OCI-LY7 (cell line): ENCODE measurements around the gene NAMPT. TPM values are rescaled to one million over a fixed set of nuclear protein-coding genes. Genes with fewer than 3 reads are reported as not detected.

Experiments used
- BruUV-seq: library from RNA; stranded (reverse); fragments of 400-500 nt; replicated peaks from 2 replicates; lab custom pipeline; 2021; lab: Mats Ljungman, UMichigan
- CTCF ChIA-PET: fragments of 300-600 bp; sonication (Branson Sonifier 250); formaldehyde crosslinking; loops from one replicate; lab custom pipeline; 2022; ENCODE audit warnings: antibody characterized with exemption; ENCODE audit not compliant: unreplicated experiment; lab: Charles Lee
- POLR2A ChIA-PET: fragments of 300-600 bp; sonication (Branson Sonifier 250); formaldehyde crosslinking; loops from one replicate; lab custom pipeline; 2022; ENCODE audit warnings: antibody characterized with exemption; lab: Charles Lee
- DNase-seq: peaks from one replicate; pipeline ENCODE4 v3.0.0-alpha.2; 2015; ENCODE audit warnings: low spot score
- H2AFZ ChIP-seq: fragments of 200-600 bp; sonication (generic), shearing (Covaris generic); 2 replicates; pipeline ENCODE4 v1.6.1; 2014; ENCODE audit warnings: mild to moderate bottlenecking, antibody characterized with exemption, low read length, moderate library complexity
- H3K27ac ChIP-seq: fragments of 200-600 bp; sonication (generic); 2 replicates; pipeline ENCODE4 v1.5.1; 2014; ENCODE audit warnings: mixed run types, low read depth, mild to moderate bottlenecking, moderate library complexity, low read length, inconsistent platforms; ENCODE audit not compliant: poor library complexity, severe bottlenecking
- H3K36me3 ChIP-seq: fragments of 200-600 bp; sonication (generic); 2 replicates; pipeline ENCODE4 v1.6.1; 2014; ENCODE audit warnings: mild to moderate bottlenecking, antibody characterized with exemption, low read length, moderate library complexity, mixed read lengths; ENCODE audit not compliant: insufficient read depth
- H3K4me1 ChIP-seq: fragments of 200-600 bp; sonication (generic); 2 replicates; pipeline ENCODE4 v1.5.1; 2014; ENCODE audit warnings: mild to moderate bottlenecking, low read length; ENCODE audit not compliant: insufficient read depth, poor library complexity, severe bottlenecking
- H3K4me2 ChIP-seq: fragments of 200-600 bp; sonication (generic); 2 replicates; pipeline ENCODE4 v1.6.1; 2014; ENCODE audit warnings: mild to moderate bottlenecking, low read length
- H3K4me3 ChIP-seq: fragments of 200-600 bp; sonication (generic); 2 replicates; pipeline ENCODE4 v1.5.1; 2014; ENCODE audit warnings: mild to moderate bottlenecking, low read depth, low read length; ENCODE audit not compliant: poor library complexity, severe bottlenecking
- H3K79me2 ChIP-seq: fragments of 200-600 bp; sonication (generic); 2 replicates; pipeline ENCODE4 v1.6.1; 2016; ENCODE audit warnings: low read depth, mild to moderate bottlenecking, low read length, moderate library complexity, mixed read lengths; ENCODE audit not compliant: insufficient read depth
- H3K9me2 ChIP-seq: fragments of 200-600 bp; sonication (generic); 2 replicates; pipeline ENCODE4 v1.6.1; 2016; ENCODE audit warnings: mild to moderate bottlenecking, low read length, mixed read lengths; ENCODE audit not compliant: insufficient read depth
- H3K9me3 ChIP-seq: fragments of 200-600 bp; sonication (generic); 2 replicates; pipeline ENCODE4 v1.6.1; 2014; ENCODE audit warnings: mild to moderate bottlenecking, mixed run types, low read length, mixed read lengths
- H4K20me1 ChIP-seq: fragments of 200-600 bp; sonication (generic); 2 replicates; pipeline ENCODE4 v1.6.1; 2014; ENCODE audit warnings: mild to moderate bottlenecking, antibody characterized with exemption, low read length, moderate library complexity, mixed read lengths; ENCODE audit not compliant: insufficient read depth
- EZH2phosphoT487 ChIP-seq: fragments of 200-600 bp; sonication (generic); IDR thresholded peaks from 2 replicates; pipeline ENCODE4 v1.6.1; 2018; ENCODE audit warnings: low read depth, borderline replicate concordance, mild to moderate bottlenecking, mixed run types, antibody characterized with exemption, low read length, moderate library complexity, mixed read lengths
- intact Hi-C: fragments of 100-400 bp; cut with micrococcal nuclease; formaldehyde crosslinking; loops from one replicate; pipeline ENCODE4 v1.10.0; 2022; ENCODE audit not compliant: unreplicated experiment
- total RNA-seq, 2 experiments: library from RNA; depleted of rRNA in 1 of 2; stranded (reverse); fragments of >200 nt in 1 of 2; shearing (Covaris generic) in 1 of 2; gene quantifications; 2 replicates each; pipeline ENCODE4 v1.2.3, GENCODE V29; 2014 to 2022
- TF ChIP-seq, protein P1 (sequence below): fragments of 200-600 bp; sonication (generic); conservative IDR thresholded peaks from 2 replicates; pipeline ENCODE4 v1.5.1; 2014; ENCODE audit warnings: mild to moderate bottlenecking, antibody characterized with exemption, low read length, moderate library complexity, mixed read lengths

The NAMPT gene
- total RNA-seq, 2 experiments from 2014 or later = 20.7 to 82.2 TPM

- no peak overlapping the region for H3K4me2 ChIP-seq
- POLR2A ChIA-PET = interaction anchor here (0.7 to 1.1 kb wide), 2 partner anchors 19 to 121 kb away, joined by 3 to 4 read pairs; no protein-coding TSS in a partner anchor
- no TSS peak for BruUV-seq
- H2AFZ ChIP-seq = no peak overlapping the region
- peaks cover 91% of the 10 kb centered on the region for H3K36me3 ChIP-seq
- CTCF ChIA-PET = no interaction called here
- no peaks in the 10 kb centered on the region for H3K9me3 ChIP-seq
- no peak overlapping the region for H3K27ac ChIP-seq
- H3K9me2 ChIP-seq = no peaks in the 10 kb centered on the region
- no peaks in the 10 kb centered on the region for H3K79me2 ChIP-seq
- no peak overlapping the region for H3K4me3 ChIP-seq
- TF ChIP-seq, protein P1, sequence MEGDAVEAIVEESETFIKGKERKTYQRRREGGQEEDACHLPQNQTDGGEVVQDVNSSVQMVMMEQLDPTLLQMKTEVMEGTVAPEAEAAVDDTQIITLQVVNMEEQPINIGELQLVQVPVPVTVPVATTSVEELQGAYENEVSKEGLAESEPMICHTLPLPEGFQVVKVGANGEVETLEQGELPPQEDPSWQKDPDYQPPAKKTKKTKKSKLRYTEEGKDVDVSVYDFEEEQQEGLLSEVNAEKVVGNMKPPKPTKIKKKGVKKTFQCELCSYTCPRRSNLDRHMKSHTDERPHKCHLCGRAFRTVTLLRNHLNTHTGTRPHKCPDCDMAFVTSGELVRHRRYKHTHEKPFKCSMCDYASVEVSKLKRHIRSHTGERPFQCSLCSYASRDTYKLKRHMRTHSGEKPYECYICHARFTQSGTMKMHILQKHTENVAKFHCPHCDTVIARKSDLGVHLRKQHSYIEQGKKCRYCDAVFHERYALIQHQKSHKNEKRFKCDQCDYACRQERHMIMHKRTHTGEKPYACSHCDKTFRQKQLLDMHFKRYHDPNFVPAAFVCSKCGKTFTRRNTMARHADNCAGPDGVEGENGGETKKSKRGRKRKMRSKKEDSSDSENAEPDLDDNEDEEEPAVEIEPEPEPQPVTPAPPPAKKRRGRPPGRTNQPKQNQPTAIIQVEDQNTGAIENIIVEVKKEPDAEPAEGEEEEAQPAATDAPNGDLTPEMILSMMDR = no peak
- TF ChIP-seq EZH2phosphoT487 = no peak
- DNase-seq = no peak
- H4K20me1 ChIP-seq = no peaks in the 10 kb centered on the region
- H3K4me1 ChIP-seq = peaks cover 8% of the 10 kb centered on the region
- intact Hi-C loops = no loop called here
Observed at GRCh38 chr7:106260136-106260561, 24.6 kb downstream of the NAMPT start.

DNA sequence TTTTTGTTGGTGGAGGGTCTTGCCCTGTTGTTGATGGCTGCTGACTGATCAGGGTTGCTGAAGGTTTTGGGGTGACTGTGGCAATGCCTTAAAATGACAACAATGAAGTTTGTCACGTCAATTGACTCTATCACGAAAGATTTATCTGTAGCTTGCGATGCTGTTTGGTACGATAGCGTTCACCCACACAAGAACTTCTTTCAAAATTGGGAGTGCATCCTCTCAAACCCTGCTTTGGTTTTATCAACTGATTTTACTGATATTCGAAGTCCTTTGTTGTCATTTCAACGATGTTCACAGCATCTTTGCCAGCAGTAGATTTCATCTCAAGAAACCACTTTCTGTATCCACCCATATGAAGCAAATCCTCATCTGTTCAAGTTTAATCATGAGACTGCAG, 26.0 kb downstream of the NAMPT start:
- no peak overlapping the region for H3K4me3 ChIP-seq
- no peak overlapping the region for H3K4me2 ChIP-seq
- no TSS peak for BruUV-seq
- peaks cover 92% of the 10 kb centered on the region for H3K36me3 ChIP-seq
- no peak overlapping the region for H2AFZ ChIP-seq
- no peaks in the 10 kb centered on the region for H3K9me3 ChIP-seq
- no peak overlapping the region for H3K27ac ChIP-seq
- no peaks in the 10 kb centered on the region for H3K9me2 ChIP-seq
- peaks cover 8% of the 10 kb centered on the region for H3K4me1 ChIP-seq
- H3K79me2 ChIP-seq = no peaks in the 10 kb centered on the region
- intact Hi-C loops = no loop called here
- H4K20me1 ChIP-seq = no peaks in the 10 kb centered on the region
- POLR2A ChIA-PET = interaction anchor here (2.0 kb wide), 1 partner anchor 26 kb away, joined by 5 read pairs; the partner anchor contains the start of gene NAMPT
- no peak for DNase-seq
- CTCF ChIA-PET = no interaction called here
- TF ChIP-seq EZH2phosphoT487 = no peak
- TF ChIP-seq, protein P1 = no peak

DNA sequence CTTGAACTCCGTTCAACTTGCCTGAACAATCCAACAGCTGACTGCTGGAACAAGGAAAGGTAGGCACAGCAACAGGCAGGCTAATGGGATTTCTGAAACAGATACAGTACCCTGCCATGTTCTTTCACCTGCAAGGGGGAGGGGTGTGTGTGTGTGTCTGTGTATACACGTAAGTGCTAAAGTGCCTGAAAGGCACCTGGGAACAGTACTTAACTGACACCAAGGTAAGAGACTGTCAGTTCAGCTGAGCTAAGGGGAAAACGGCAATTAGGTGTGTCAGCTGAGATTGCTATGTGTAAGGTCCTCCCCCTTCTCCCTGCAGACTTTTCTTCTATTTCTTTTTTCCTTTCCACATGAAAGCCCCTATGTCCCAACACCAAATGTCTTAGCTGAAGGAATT, 27.0 kb downstream of the NAMPT start:
- H3K36me3 ChIP-seq = peaks cover 92% of the 10 kb centered on the region
- peaks cover 8% of the 10 kb centered on the region for H3K4me1 ChIP-seq
- H2AFZ ChIP-seq = no peak overlapping the region
- POLR2A ChIA-PET = interaction anchor here (0.9 to 2.0 kb wide), 3 partner anchors 15 to 215 kb away, joined by 3 to 5 read pairs (median 3); partner anchors contain the start of gene NAMPT
- H3K9me3 ChIP-seq = no peaks in the 10 kb centered on the region
- BruUV-seq = no TSS peak
- TF ChIP-seq EZH2phosphoT487 = no peak
- TF ChIP-seq, protein P1 = no peak
- no peaks in the 10 kb centered on the region for H3K79me2 ChIP-seq
- CTCF ChIA-PET = no interaction called here
- no peak overlapping the region for H3K27ac ChIP-seq
- H3K4me2 ChIP-seq = no peak overlapping the region
- H4K20me1 ChIP-seq = no peaks in the 10 kb centered on the region
- DNase-seq = no peak
- no peaks in the 10 kb centered on the region for H3K9me2 ChIP-seq
- intact Hi-C loops = no loop called here
- no peak overlapping the region for H3K4me3 ChIP-seq
